HG02798 (cell line): ENCODE measurements around the gene CACNA2D3.

Source experiments
- ATAC-seq: cut with Tn5 transposase; IDR thresholded peaks from one replicate; pipeline ENCODE4 v1.9.1; 2021; ENCODE audit warnings: mild to moderate bottlenecking; ENCODE audit not compliant: unreplicated experiment, poor library complexity

CACNA2D3 gene

DNA sequence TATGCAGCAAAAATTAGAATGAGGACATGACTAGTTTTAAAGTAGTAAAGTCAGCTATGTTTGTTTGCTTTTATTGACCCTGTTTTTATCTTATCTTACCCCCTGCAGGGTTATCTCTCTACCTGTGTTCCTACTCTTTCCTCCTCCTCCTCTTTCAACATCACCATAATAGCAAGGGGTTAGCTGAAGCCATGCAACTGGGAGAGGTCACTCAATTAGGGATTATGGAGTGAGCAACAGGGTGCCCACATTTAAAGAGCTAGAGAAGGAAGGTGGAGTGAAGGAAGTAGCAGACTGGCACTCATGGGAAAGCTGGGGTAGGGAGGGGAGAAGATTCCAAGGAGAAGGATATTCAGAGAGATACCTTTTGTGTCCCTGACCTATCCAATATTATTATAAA, 679.6 kb downstream of the CACNA2D3 start:
- no peak for ATAC-seq

DNA sequence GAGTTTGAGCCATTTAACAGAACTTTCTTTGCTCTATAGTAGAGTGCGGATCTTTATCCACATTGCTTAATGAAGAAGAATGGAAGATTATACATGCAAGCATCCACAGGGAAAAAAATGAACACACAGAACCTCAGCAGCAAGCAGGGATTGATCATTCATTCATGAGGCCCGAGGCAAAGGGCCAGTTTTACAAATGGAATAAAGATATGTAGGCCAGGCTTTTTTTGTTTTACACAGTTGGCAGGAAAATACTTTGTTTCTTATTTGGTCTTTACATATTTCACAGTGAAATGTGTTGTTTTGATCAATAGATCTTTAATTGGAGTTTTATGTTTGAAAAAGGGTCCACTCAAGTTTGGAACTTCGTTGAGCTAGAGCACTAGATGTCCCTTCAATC, 688.0 kb downstream of the CACNA2D3 start:
- no peak for ATAC-seq

DNA sequence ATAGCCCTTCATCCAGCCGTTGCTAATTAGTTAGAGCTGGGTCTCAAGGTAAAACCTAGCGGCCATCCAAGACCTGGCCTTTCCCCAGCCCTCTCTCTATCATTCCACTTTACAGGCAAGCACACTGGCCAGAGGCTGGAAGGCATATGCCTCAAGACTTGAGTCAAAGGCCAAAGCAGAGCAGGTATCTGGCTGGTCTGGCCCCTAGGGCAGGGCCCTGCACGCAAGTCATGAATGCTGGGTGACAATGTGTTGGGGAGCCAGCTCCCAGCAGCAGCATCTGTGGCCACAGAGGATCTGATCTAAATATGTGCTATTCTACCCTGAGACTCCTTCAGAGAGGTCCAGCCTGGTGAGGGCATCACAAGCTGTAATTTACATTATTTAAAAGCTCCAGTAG, 691.9 kb downstream of the CACNA2D3 start:
- ATAC-seq, result no peak

DNA sequence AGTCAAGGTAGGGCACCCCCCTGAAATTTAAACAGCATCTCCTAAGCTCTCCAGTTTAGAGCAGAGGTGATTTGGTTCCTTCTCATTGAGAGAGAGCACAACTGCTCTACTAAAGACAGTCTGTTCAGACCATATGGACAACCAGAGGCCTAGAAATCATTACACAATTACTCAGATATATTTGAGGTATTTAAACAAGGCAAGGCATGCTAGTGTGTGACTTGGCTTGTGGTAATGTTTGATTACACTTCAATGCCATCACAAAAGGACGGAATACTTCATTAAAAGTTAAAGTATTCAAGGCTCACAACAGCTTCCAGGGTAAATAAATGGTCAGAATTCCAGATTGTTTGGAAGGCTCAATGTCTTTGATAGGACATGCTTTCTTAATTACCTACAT, 695.3 kb downstream of the CACNA2D3 start:
- ATAC-seq, result no peak

DNA sequence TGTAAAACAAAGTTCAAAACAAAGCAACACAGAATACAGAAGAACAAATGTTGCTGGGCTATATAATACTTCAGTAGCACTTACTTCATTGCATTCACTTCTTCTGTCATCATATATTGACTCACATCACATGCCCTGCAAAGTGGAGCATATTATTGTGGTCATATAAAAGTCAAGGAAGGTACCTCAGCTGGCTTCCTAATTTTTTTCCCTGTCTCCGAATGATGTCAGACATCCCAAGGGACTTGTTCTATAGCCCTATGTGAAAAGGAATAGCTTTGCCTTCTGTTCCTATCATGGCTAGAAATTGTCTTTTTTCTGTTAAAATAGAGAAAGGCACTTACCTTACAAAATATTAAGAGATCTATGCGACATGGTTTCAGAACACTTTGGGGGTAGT, 696.1 kb downstream of the CACNA2D3 start:
- no peak for ATAC-seq

DNA sequence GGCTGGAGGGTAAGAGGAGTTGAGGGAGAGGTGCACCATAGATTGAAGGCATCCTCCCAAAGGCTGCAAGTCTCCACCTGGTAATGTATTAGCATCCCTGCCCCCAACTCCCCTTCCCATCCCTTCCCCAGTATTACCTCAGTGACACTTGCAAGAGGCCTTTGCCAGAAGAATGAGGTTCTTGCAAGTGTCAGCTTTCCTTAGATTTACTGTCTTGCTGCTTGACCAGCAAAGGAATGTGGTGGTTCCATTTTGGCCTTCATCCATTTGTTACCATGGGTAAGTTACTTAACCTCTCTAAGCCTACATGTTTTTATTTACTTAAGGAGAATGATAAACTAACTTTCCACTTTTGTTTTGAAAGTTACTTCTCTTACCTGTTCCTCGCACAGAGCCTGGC, 696.6 kb downstream of the CACNA2D3 start:
- ATAC-seq, result no peak

DNA sequence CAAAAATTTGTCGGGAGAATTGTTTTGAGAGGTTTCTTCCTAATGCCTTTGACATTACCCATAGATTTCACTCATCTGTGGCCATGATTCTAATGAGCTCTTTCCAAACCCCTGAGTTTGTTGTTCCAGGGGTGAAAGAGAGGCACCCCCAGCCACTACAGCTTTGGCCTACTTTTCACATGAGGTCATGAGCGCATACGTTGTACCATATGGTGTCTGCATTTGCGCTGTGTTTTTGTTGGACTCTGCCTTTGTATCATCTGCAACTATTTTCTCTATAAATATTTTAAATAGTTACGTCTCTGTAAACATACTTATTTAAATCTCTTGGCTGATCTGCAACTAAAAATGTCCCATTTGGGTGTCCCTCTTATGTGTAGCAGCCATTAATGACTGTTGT, 697.6 kb downstream of the CACNA2D3 start:
- ATAC-seq, result no peak

DNA sequence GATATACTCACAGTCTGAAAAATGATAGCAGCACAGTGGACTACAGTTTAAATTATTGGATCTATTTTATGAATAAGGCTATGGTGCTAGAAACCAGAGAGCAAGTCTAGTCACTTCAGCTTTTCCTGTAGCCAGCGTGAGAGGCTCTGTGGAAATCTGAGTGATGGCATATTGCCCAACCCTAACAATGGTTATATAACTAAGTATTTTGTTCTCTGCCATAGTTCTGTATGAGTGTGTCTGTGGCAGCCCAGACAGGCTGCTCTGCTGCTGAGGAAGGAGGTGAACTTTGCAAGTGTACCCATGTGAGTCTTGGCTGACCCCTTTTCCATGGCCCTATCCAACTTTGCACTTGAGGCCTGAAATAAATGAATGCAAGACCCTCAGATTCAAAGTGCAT, 699.9 kb downstream of the CACNA2D3 start:
- no peak for ATAC-seq

DNA sequence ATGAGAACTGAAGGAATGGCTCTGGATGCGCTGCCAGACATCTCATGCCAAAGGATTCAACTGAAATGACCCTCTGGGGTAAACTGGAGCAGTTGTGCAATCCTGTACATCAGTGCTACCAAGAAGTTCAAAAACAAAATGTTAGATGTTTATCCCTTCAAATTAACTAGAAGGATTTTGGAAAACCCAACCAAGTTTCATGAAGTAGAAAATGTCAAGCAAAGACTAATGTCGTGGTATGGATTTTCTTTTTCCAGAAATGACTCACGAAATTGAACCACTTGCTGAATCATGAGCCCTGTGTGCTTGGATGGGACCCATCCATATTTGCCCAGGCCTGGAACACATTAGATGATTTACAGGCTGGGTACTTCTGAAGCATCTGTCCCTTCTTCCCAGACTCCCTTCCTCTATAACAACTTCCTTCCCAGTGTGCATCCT, 703.9 kb downstream of the CACNA2D3 start:
- ATAC-seq, result no peak

DNA sequence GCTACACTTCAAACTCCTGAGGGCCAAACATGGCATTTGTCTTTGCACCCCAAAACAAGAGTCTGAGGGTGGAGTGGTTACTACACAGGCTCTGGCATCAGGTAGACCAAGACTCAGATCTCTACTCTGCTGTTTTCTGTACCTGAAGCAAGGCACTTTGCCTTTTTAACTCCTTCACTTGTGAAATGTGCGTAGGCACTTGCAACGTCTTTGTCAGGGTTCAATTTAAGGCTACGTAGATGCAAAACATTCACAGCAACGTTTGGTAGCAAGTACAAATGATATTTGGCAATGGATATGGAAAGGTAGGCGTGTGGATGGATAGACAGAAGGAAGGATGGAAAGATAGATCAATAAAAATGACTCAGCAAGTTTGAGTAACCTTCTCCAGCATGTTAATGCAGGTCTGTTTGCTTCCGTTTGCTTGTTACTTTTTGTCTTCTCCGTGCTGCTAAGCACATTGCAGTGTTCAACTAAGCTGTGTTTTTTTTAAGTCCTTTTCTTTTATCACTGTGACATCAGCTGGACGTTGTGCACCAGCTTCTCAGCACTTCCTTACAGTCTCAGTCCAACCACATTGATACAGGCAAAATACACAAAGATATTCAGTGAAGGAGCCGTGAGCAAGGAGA, 704.8 kb downstream of the CACNA2D3 start:
- no peak for ATAC-seq

DNA sequence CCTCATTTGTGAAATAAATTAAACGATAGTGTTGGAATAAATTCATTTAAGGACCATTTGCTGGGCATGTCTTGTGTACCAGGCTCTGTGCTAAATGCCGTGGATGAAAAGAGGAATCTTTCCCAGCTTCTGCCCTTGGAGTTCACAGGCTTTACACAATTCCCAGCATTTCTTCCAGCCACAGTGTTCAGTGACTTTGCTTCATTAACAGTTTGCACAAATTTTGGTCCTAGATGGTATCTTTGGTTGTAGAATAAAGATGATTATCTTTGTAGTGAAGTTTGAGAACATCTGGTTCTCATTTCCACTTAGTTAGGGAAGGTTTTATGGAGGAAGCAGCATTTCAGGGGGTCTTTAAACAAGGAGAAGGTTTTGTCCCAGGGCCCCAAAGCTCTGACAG, 705.4 kb downstream of the CACNA2D3 start:
- no peak for ATAC-seq

DNA sequence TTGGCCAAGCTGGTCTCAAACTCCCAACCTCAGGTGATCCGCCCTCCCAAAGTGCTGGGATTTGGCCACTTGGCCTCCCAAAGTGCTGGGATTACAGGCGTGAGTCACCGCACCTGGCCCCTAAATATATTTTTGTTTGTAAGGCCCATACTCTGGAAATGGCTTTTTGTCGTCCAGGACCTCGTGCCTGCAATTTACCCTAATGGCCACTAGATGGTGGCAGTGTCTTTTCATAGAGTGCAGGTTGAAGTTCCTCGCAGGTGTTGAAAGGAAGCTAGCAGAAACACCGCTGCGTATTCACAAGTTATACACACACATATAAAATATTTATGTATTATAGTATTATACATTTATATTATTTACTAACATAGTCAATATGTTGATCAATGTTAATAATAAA, 708.3 kb downstream of the CACNA2D3 start:
- ATAC-seq, result no peak

DNA sequence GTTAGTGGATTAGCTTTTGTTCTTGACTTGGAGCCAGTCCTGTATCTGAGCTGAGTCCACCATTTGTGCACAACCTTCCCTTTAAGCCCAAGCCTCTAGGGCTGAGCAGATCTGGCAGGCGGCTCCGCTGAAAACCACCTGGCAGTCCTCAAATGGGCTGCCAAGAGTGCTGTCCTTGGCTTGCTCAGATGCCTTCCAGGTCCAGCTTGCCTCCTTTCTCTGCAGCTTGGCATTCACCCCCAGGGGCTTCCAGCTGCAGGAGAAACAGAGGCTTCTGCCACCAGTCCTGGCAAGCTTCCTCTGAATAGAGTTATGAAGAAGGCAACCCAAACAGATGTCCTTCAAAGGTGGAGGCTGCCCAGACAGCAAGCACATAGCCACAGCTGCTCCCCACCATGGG, 708.8 kb downstream of the CACNA2D3 start:
- ATAC-seq, result no peak

DNA sequence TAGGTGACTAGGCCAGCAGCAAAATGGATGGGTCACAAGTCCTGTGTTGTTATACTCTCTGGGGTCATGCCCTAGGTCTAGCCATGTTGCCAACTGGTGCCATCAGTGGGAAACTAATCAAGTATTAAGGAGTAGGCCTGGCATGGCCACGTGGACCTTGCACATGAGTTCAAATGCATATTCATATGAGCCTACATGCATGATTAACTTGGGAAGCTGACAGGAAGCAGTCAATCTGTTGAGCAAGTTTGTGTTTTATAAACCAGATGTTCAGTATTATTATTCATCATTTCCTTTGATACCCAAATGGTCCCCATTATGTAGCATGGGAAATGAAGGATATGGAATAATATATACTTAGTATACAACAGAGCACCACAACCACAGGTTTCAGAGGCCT, 710.5 kb downstream of the CACNA2D3 start:
- no peak for ATAC-seq

DNA sequence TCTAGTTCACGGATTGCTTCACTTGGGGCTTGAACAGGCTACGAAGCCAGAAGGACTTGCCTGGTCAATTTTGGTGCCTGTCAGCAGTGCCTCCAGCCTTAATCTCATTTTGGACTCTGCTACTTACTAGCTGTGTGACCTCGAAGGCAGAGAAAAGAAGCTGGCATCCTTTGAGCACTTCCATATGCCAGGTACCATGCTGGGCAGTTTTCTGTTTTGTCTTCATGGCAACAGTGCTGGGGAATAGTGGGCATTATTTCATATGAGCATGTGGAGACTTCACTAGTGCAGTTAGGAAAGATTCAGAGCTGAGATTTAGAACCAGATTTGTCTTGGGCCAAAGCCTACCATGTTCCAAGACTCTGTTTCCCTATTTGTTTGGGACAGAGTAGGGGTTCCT, 713.3 kb downstream of the CACNA2D3 start:
- ATAC-seq, result no peak

DNA sequence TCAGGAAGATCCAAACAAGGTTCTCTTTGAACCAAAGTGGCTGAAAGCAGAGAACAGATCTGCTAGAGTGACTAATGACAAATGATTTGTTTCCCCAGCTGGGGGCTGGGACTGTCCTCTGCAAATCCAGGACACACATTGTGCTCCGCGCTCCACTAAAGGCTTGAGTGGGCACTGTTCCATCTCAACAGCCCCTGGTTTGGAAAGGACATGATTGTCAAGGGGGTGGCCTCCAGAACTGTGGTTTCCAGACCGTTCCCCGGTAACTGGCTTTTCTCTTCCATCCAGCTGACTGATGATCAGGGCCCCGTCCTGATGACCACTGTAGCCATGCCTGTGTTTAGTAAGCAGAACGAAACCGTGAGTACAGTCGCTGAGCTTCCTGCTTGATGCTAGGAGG, 714.5 kb downstream of the CACNA2D3 start:
- no peak for ATAC-seq

DNA sequence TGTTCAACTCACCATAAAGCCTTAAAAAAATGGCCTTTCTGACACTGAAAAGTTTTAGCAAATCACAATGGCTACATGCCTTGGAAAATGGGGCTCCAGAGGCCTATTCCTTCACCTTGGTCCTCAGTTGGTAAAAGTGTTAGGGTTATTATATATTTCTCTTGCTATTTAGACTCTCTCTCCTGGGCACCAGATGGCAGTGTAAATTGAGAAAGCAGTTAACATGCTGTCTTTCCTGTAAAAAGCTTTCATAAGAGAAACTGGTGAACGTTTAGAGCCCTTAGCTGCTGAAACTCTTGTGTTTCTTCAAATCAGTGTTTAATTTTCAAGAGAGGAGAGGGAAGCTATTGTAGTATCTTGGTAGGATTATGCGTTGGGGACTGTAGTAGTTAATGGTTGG, 715.6 kb downstream of the CACNA2D3 start:
- ATAC-seq, result no peak

DNA sequence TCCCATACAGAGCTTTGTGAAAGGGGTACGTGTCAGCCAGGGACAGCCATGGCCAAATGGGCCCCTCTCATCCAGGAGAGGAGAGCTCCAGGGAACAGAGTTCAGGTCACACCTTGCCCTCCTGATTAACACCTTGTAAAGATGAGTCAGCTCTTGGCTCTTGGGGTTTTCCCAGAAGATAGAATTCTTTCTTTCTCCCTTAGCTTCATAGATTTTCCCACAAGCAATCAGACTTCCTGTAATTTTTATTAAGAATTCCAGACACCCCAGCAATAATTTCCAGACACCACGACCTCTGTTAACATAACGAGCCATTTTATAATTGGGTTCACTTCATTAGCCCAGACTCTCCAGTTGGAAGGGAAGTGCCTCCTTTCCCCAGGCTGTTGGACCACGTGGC, 719.1 kb downstream of the CACNA2D3 start:
- ATAC-seq, result no peak

DNA sequence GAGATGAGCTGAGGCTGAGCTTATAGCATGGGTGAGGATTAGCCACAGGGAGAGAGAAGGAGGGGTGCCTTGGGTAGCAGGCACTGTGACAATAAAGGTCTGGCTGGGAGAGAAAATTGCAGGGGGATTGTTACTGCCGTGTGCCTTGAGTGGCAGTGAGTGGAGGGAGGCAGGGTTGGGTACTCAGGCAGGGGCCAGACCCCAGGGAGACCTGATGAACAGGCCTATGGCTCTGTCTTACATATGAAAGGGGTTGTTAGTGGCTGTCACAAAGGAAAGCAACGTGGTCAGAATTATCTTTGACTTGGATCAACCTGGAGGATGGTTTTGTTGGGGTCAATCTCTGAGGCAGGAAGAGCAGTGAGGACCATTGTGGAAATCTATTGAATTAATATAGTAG, 721.0 kb downstream of the CACNA2D3 start:
- no peak for ATAC-seq

DNA sequence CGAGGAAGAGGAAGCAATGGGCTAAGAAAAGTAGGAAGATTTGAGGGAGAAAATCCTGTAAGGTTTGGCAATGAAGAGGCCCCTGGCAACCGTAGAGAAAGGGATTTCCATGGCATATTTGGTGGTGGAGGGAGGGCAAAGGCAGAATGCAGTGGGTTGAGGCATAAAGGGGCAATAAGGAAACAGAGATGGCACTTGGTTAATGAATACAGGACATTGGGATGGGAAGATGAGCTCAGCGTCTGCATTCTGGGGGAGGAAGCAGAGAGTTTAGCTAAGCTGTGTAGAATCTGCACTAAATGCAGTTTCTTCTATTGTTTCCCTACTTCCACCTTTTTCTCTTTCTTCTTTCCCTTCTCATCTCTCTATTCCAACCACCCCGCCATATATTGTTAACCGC, 721.9 kb downstream of the CACNA2D3 start:
- no peak for ATAC-seq

DNA sequence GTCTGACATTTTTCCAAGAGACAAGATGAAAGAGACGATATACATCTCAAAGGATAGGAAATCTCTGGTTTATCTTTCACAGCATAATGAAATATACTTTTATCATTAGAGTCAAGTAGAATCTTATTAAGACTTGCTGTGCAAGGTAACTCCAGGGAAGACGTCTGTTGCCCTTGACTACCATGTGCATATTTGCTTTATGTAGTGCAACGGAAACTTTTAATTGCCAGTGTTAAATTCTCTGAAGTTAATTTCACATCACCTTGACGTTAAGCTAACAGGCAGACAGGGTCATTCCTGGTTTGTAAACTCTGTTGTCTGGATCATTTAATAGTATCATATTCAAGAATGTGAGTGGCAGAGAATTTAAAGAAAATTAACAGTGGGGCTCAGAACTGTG, 722.7 kb downstream of the CACNA2D3 start:
- ATAC-seq, result no peak

DNA sequence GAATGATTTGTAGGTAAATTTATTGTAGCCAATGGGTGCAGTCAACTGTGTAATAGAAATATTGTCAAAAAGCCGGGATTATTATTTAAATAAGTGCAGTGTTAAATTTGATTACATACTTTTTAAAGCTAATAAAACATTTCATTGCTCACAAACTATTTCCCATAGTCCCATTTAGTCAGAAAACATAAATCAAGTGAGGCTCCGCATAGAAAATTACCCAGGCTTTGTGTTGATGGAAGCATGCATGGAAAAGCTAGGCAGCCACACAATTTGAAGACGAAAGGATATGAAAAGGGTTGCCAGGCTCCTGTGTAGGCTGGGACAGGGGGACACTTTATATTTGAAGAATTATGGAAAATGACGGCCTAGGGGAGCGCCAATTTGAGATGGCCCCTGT, 723.2 kb downstream of the CACNA2D3 start:
- ATAC-seq, result no peak

DNA sequence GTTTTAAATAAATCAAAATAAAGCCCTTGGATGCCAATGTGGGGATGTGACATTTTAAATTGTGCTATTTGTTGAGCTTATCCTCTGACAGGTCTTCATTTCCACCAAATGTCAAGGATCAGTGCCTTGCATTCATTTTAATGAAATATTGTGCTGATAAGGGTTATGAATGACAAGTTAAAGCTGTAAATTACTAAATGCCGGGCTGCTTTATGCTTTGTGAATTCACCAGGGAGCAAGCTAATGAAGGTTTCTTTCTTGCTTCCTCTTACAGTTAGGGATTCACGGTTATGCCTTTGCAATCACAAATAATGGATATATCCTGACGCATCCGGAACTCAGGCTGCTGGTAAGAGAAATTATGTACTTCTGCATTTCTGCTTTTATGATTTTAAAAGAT, 723.8 kb downstream of the CACNA2D3 start:
- ATAC-seq, result no peak
